Kidney (tissue), 14 donors: ENCODE data around the gene MCEE. TPM values are rescaled to one million over a fixed set of nuclear protein-coding genes. Genes with fewer than 3 reads are reported as not detected.
A peak's percentile ranks its signal among the peaks of the same experiment; 100 is the strongest.

Source experiments
- DNase-seq, 5 donors: peaks; one replicate each; pipeline ENCODE4 v3.0.0-alpha.2; 2013 to 2020
- FAIRE-seq: peaks from 2 replicates; lab custom pipeline; 2012; peaks lifted over from hg19 to GRCh38; lab: Jason Lieb, UNC
- H3K27ac ChIP-seq, 2 donors: one replicate each; pipeline ENCODE4 v1.7.0; 2013; ENCODE audit warnings: low read depth in 2 of 2, low read length in 2 of 2, inconsistent platforms in 1 of 2
- H3K27me3 ChIP-seq: one replicate; pipeline ENCODE4 v1.7.1; 2013; ENCODE audit warnings: low read length, inconsistent platforms; ENCODE audit not compliant: control insufficient read depth, insufficient read depth
- H3K36me3 ChIP-seq, 3 donors: one replicate each; pipeline versions ENCODE4 v1.7.0 to v1.7.1; 2013; ENCODE audit warnings: low read length in 3 of 3, control low read depth in 1 of 3, inconsistent platforms in 1 of 3; ENCODE audit not compliant: insufficient read depth in 3 of 3, control insufficient read depth in 2 of 3
- H3K4me1 ChIP-seq, 3 donors: one replicate each; pipeline versions ENCODE4 v1.7.0 to v1.7.1; 2013; ENCODE audit warnings: low read length in 3 of 3, inconsistent platforms in 1 of 3, low read depth in 1 of 3; ENCODE audit not compliant: control insufficient read depth in 2 of 3, insufficient read depth in 2 of 3
- H3K4me3 ChIP-seq, 3 donors: one replicate each; pipeline versions ENCODE4 v1.7.0 to v1.8.1; 2013; ENCODE audit warnings: low read length in 3 of 3, control low read depth in 1 of 3, inconsistent platforms in 1 of 3
- H3K9ac ChIP-seq, 3 donors: one replicate each; pipeline versions ENCODE4 v1.7.0 to v1.7.1; 2013; ENCODE audit warnings: low read length in 3 of 3, control low read depth in 1 of 3, inconsistent platforms in 1 of 3
- H3K9me3 ChIP-seq, 3 donors: one replicate each; pipeline versions ENCODE4 v1.7.0 to v1.7.1; 2013; ENCODE audit warnings: low read length in 3 of 3, control low read depth in 1 of 3, inconsistent platforms in 1 of 3; ENCODE audit not compliant: control insufficient read depth in 2 of 3, insufficient read depth in 1 of 3
- CTCF ChIP-seq: IDR thresholded peaks from 3 replicates; pipeline ENCODE4 v1.5.1; 2012; ENCODE audit warnings: mild to moderate bottlenecking, moderate library complexity, borderline replicate concordance; ENCODE audit not compliant: insufficient read depth; ENCODE audit errors: extremely low read depth
- intact Hi-C: fragments of 100-400 bp; cut with DNase I; formaldehyde crosslinking; loops from one replicate; pipeline ENCODE4 v1.11.1; 2022
- polyA plus RNA-seq: library from polyadenylated mRNA; stranded (reverse); fragments of 350-450 nt; fragmentation: Illumina TruSeq; extraction: RNeasy Lipid Tissue Mini Kit (QIAGEN cat#74804); gene quantifications from one replicate; pipeline ENCODE4 v1.2.3, GENCODE V29; 2014; ENCODE audit warnings: low read depth, low replicate concordance; ENCODE audit not compliant: insufficient read depth
- total RNA-seq: library from RNA; stranded (reverse); fragmentation: NEBNext Ultra II Directional; extraction: Animal tissue kit (Norgen Biotek cat#: 25700); gene quantifications from one replicate; pipeline ENCODE4 v1.2.1, GENCODE V29; 2021
- donor health status: control.
- donor health status: control.
- donor health status: control.
- donor health status: control.
- donor health status: control.
- donor health status: DM: yes; HTN: yes; CAD: no.
- donor health status: Normal renal cell carcinoma (clear cell type).

The MCEE gene
- total and polyA plus RNA-seq, 2 donors from 2014 or later, result 20.3 to 29.0 TPM

- Histone ChIP-seq H3K27ac (no peak overlapping the region), H3K4me3 (no peak overlapping the region), H3K36me3 (no peaks in the 10 kb centered on the region), H3K4me1 (no peaks in the 10 kb centered on the region), H3K9me3 (no peaks in the 10 kb centered on the region), H3K27me3 (no peaks in the 10 kb centered on the region), H3K9ac (no peak overlapping the region)
- DNase-seq, result no peak
- TF ChIP-seq CTCF, result no peak
- intact Hi-C loops, result no loop called here
- no peak for FAIRE-seq
Measured at GRCh38 chr2:71173096-71173495, 43.1 kb upstream of the MCEE start.

GRCh38 chr2:71166812-71167211 is 36.8 kb upstream of the MCEE start:
- no peaks in the 10 kb centered on the region for H3K27me3 ChIP-seq
- no peak for FAIRE-seq
- H3K27ac ChIP-seq, result no peak overlapping the region
- H3K36me3 ChIP-seq, result no peaks in the 10 kb centered on the region
- no peak for TF ChIP-seq CTCF
- DNase-seq, result no peak
- no peak overlapping the region for H3K4me3 ChIP-seq
- H3K9me3 ChIP-seq, result no peaks in the 10 kb centered on the region
- intact Hi-C loops, result no loop called here
- no peaks in the 10 kb centered on the region for H3K4me1 ChIP-seq
- H3K9ac ChIP-seq, result no peak overlapping the region

- peak; percentile 71 to 81 (median 76) for DNase-seq
- H3K36me3 ChIP-seq, result no peaks in the 10 kb centered on the region
- no peaks in the 10 kb centered on the region for H3K27me3 ChIP-seq
- intact Hi-C loops, result no loop called here
- peak; percentile 48 for TF ChIP-seq CTCF
- H3K27ac ChIP-seq, result no peak overlapping the region
- FAIRE-seq, result no peak
- no peak overlapping the region for H3K9ac ChIP-seq
- no peaks in the 10 kb centered on the region for H3K4me1 ChIP-seq
- H3K9me3 ChIP-seq, result no peaks in the 10 kb centered on the region
- peak overlapping the region in 1 of 3 donors; percentile 21 for H3K4me3 ChIP-seq
Measured at GRCh38 chr2:71157124-71157793, 27.2 kb upstream of the MCEE start.
